SU-DHL-6 (cell line): ENCODE results near the gene DCAF17.

Source experiments
- H2AFZ ChIP-seq: fragments of 200-600 bp; sonication (generic); 2 replicates; pipeline ENCODE4 v1.6.1; 2014; ENCODE audit warnings: low read depth, mild to moderate bottlenecking, moderate library complexity, mixed read lengths, antibody characterized with exemption, low read length; ENCODE audit not compliant: severe bottlenecking
- H3F3A ChIP-seq: fragments of 200-600 bp; shearing (Covaris generic); 2 replicates; pipeline ENCODE4 v1.6.0; 2016; ENCODE audit warnings: antibody characterized with exemption, mild to moderate bottlenecking; ENCODE audit not compliant: insufficient read depth
- H3K27ac ChIP-seq: fragments of 200-600 bp; sonication (generic); 2 replicates; pipeline ENCODE4 v1.5.1; 2016; ENCODE audit warnings: low read depth, mild to moderate bottlenecking, low read length, moderate library complexity, mixed read lengths
- H3K27me3 ChIP-seq: fragments of 200-600 bp; sonication (generic), shearing (Covaris generic); 2 replicates; pipeline ENCODE4 v1.6.0; 2014; ENCODE audit warnings: mild to moderate bottlenecking, low read length
- H3K36me3 ChIP-seq: fragments of 200-600 bp; sonication (generic); 2 replicates; pipeline ENCODE4 v1.6.1; 2014; ENCODE audit warnings: mild to moderate bottlenecking, low read length, mixed read lengths
- H3K4me2 ChIP-seq: fragments of 300-600, 200-600 bp; shearing (Covaris generic), sonication (generic); 2 replicates; pipeline ENCODE4 v1.6.0; 2014; ENCODE audit warnings: low read length, low read depth, mild to moderate bottlenecking; ENCODE audit not compliant: poor library complexity, severe bottlenecking
- H3K4me3 ChIP-seq: fragments of 200-600 bp; sonication (generic); 2 replicates; pipeline ENCODE4 v1.5.1; 2014; ENCODE audit warnings: antibody characterized with exemption, low read length, mild to moderate bottlenecking, mixed read lengths; ENCODE audit not compliant: insufficient read depth, poor library complexity, severe bottlenecking
- H3K79me2 ChIP-seq: fragments of 200-600 bp; sonication (generic); 2 replicates; pipeline ENCODE4 v1.6.1; 2014; ENCODE audit warnings: mild to moderate bottlenecking, low read length, moderate library complexity; ENCODE audit not compliant: insufficient read depth
- H3K9ac ChIP-seq: fragments of 200-600 bp; sonication (generic); 2 replicates; pipeline ENCODE4 v1.7.0; 2014; ENCODE audit warnings: mild to moderate bottlenecking, low read length
- H3K9me2 ChIP-seq: fragments of 200-600 bp; sonication (generic); replicated peaks from 2 replicates; pipeline ENCODE4 v1.6.1; 2014; ENCODE audit warnings: low read length; ENCODE audit not compliant: insufficient read depth
- H3K9me3 ChIP-seq: fragments of 200-600 bp; sonication (generic); 2 replicates; pipeline ENCODE4 v1.6.1; 2014; ENCODE audit warnings: low read length, mixed read lengths; ENCODE audit not compliant: insufficient read depth
- H4K20me1 ChIP-seq: fragments of 200-600 bp; sonication (generic); 2 replicates; pipeline ENCODE4 v1.6.1; 2014; ENCODE audit warnings: low read depth, mild to moderate bottlenecking, antibody characterized with exemption, low read length, moderate library complexity, mixed read lengths
- EZH2phosphoT487 ChIP-seq: fragments of 200-600 bp; sonication (generic), shearing (Covaris generic); conservative IDR thresholded peaks from 2 replicates; pipeline ENCODE4 v1.6.1; 2018; ENCODE audit warnings: mild to moderate bottlenecking, antibody characterized with exemption, low read length, moderate library complexity, mixed read lengths
- TF ChIP-seq, protein P1 (sequence below): fragments of 200-600 bp; sonication (generic); IDR thresholded peaks from one replicate; pipeline ENCODE4 v1.5.1; 2017; ENCODE audit warnings: antibody characterized with exemption, mild to moderate bottlenecking, low read length, moderate library complexity; ENCODE audit not compliant: insufficient read depth, poor library complexity, severe bottlenecking

DCAF17 gene, protein sequence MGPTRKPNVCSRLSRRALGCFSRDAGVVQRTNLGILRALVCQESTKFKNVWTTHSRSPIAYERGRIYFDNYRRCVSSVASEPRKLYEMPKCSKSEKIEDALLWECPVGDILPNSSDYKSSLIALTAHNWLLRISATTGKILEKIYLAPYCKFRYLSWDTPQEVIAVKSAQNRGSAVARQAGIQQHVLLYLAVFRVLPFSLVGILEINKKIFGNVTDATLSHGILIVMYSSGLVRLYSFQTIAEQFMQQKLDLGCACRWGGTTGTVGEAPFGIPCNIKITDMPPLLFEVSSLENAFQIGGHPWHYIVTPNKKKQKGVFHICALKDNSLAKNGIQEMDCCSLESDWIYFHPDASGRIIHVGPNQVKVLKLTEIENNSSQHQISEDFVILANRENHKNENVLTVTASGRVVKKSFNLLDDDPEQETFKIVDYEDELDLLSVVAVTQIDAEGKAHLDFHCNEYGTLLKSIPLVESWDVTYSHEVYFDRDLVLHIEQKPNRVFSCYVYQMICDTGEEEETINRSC

DNA sequence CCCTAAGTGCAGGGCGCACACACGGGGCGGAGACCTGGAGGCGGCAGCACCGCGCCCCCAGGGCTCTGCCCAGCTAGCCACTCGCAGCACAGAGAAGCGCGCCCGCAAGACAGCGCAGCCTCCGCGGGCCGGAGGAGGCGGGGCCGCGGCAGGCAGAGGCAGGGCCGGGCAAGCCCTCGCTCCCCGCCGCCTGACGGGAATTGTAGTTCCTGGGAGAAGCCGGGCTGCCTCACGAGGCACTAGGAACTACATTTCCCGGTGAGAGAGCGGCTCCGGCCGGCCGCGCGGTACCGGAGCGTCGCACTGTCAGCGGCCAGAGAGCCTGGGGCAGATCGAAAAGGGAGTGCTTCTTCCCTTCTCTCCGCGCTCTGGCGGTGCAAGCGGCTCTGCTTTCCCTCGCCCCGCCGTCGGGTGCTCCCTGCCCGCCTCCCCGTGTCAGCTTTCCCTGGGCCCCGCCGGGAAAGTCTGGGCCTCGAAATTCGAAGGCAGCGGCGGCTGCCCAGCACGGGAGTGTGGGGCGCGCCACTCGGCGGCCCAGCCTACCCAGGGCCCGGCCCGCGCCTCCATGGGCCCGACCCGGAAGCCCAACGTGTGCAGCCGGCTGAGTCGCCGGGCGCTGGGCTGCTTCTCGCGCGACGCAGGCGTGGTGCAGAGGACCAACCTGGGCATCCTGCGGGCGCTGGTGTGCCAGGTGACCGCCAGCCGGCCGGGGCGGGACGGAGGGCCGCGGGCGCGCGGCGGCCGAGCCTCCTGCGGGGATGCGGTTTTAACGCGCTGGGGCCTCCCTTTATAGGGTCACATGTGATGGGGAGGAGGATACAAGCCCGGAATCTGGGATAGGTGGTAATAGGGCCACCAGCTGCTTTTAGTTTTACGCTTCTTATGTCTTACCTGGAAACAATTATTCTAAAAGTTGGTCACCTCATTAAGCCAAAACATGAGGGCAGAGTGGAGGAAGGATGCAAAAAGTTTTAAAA, at the start of gene DCAF17:
Gene DCAF17, plus strand, starts transcription at position 214 of the 977 bp plus-strand sequence. Its CDS starts 352 bp downstream, at position 566.
- Histone ChIP-seq H3K4me2 (peak within 1 kb of the TSS; percentile 95), H3K9ac (peak within 1 kb of the TSS; percentile 91), H3K4me3 (peak within 1 kb of the TSS; percentile 75), H3K27me3 (no peaks in the 10 kb centered on the region), H4K20me1 (no peaks in the 10 kb centered on the region), H3K27ac (peak within 1 kb of the TSS; percentile 93), H3F3A (peaks cover 29% of the 10 kb centered on the region), H3K79me2 (peaks cover 66% of the 10 kb centered on the region), H3K36me3 (peaks cover 33% of the 10 kb centered on the region), H3K9me2 (no peaks in the 10 kb centered on the region), H2AFZ (peak within 1 kb of the TSS; percentile 65), H3K9me3 (peaks cover 16% of the 10 kb centered on the region)
- no peak for TF ChIP-seq EZH2phosphoT487
- TF ChIP-seq, protein P1, sequence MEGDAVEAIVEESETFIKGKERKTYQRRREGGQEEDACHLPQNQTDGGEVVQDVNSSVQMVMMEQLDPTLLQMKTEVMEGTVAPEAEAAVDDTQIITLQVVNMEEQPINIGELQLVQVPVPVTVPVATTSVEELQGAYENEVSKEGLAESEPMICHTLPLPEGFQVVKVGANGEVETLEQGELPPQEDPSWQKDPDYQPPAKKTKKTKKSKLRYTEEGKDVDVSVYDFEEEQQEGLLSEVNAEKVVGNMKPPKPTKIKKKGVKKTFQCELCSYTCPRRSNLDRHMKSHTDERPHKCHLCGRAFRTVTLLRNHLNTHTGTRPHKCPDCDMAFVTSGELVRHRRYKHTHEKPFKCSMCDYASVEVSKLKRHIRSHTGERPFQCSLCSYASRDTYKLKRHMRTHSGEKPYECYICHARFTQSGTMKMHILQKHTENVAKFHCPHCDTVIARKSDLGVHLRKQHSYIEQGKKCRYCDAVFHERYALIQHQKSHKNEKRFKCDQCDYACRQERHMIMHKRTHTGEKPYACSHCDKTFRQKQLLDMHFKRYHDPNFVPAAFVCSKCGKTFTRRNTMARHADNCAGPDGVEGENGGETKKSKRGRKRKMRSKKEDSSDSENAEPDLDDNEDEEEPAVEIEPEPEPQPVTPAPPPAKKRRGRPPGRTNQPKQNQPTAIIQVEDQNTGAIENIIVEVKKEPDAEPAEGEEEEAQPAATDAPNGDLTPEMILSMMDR = no peak

GRCh38 chr2:171386627-171387026, 47.4 kb upstream of the DCAF17 start:
- no peak overlapping the region for H3K4me3 ChIP-seq
- no peak overlapping the region for H3K4me2 ChIP-seq
- no peak overlapping the region for H3K9ac ChIP-seq

GRCh38 chr2:171387052-171387451, 47.0 kb upstream of the DCAF17 start:
- H3K79me2 ChIP-seq = peaks cover 19% of the 10 kb centered on the region
- no peaks in the 10 kb centered on the region for H4K20me1 ChIP-seq
- no peaks in the 10 kb centered on the region for H3K36me3 ChIP-seq
- peaks cover 46% of the 10 kb centered on the region for H3F3A ChIP-seq
- no peaks in the 10 kb centered on the region for H3K9me3 ChIP-seq
- H3K27ac ChIP-seq = no peak overlapping the region
- no peak overlapping the region for H3K4me3 ChIP-seq
- no peaks in the 10 kb centered on the region for H3K9me2 ChIP-seq
- H3K9ac ChIP-seq = no peak overlapping the region
- peak overlapping the region; percentile 78 for H3K4me2 ChIP-seq
- TF ChIP-seq EZH2phosphoT487 = no peak
- TF ChIP-seq, protein P1 = no peak
- H3K27me3 ChIP-seq = no peaks in the 10 kb centered on the region
- H2AFZ ChIP-seq = no peak overlapping the region

More at GRCh38 chr2:171386627-171387026, 47.4 kb upstream of the DCAF17 start:
- Histone ChIP-seq H3K9me3 (no peaks in the 10 kb centered on the region), H3K9me2 (no peaks in the 10 kb centered on the region), H2AFZ (no peak overlapping the region), H3K27ac (no peak overlapping the region), H3K36me3 (no peaks in the 10 kb centered on the region), H4K20me1 (no peaks in the 10 kb centered on the region), H3K27me3 (no peaks in the 10 kb centered on the region), H3K79me2 (peaks cover 20% of the 10 kb centered on the region), H3F3A (peaks cover 46% of the 10 kb centered on the region)
- TF ChIP-seq EZH2phosphoT487 = no peak
